GM18861 (cell line): ENCODE data around the gene ZMYM1.
"Not testable (repeated sequence)": the region's sequence is repeated elsewhere in the genome, so short reads cannot be mapped to it uniquely, and the experiment has no call there.

ENCODE experiments used
- ATAC-seq: cut with Tn5 transposase; IDR thresholded peaks from one replicate; pipeline ENCODE4 v1.9.1; 2021; ENCODE audit not compliant: unreplicated experiment

Gene ZMYM1

GRCh38 chr1:35079003-35079930 lies at the start of gene ZMYM1:
Gene ZMYM1 (plus strand): TSS chr1:35079385. CDS start chr1:35093988, 14,603 bp downstream.
- ATAC-seq: peak; percentile 73

- ATAC-seq: no peak
Observed at GRCh38 chr1:35029761-35030160, 49.4 kb upstream of the ZMYM1 start.

- no peak for ATAC-seq
Observed at GRCh38 chr1:35030338-35030737, 48.8 kb upstream of the ZMYM1 start.

- ATAC-seq: peak; percentile 26
Observed at GRCh38 chr1:35030756-35031446, 48.3 kb upstream of the ZMYM1 start.

GRCh38 chr1:35032384-35032739 lies 46.8 kb upstream of the ZMYM1 start:
- no peak for ATAC-seq

GRCh38 chr1:35033346-35033745 lies 45.8 kb upstream of the ZMYM1 start:
- ATAC-seq: no peak

- ATAC-seq: no peak
Observed at GRCh38 chr1:35036621-35037020, 42.6 kb upstream of the ZMYM1 start.

- no peak for ATAC-seq
Observed at GRCh38 chr1:35037206-35037605, 42.0 kb upstream of the ZMYM1 start.

GRCh38 chr1:35038723-35039122 lies 40.5 kb upstream of the ZMYM1 start:
- ATAC-seq: no peak

GRCh38 chr1:35043498-35043897 lies 35.7 kb upstream of the ZMYM1 start:
- no peak for ATAC-seq

GRCh38 chr1:35044431-35044830 lies 34.8 kb upstream of the ZMYM1 start:
- no peak for ATAC-seq

GRCh38 chr1:35046730-35047129 lies 32.5 kb upstream of the ZMYM1 start:
- no peak for ATAC-seq

GRCh38 chr1:35047188-35047858 lies 31.9 kb upstream of the ZMYM1 start:
- ATAC-seq: no peak

- ATAC-seq: no peak
Observed at GRCh38 chr1:35049116-35049515, 30.1 kb upstream of the ZMYM1 start.

- no peak for ATAC-seq
Observed at GRCh38 chr1:35053433-35053832, 25.8 kb upstream of the ZMYM1 start.

GRCh38 chr1:35054282-35054681 lies 24.9 kb upstream of the ZMYM1 start:
- not testable (repeated sequence) for ATAC-seq

GRCh38 chr1:35058321-35058720 lies 20.9 kb upstream of the ZMYM1 start:
- ATAC-seq: not testable (repeated sequence)

GRCh38 chr1:35058988-35059387 lies 20.2 kb upstream of the ZMYM1 start:
- no peak for ATAC-seq

GRCh38 chr1:35062518-35063196 lies 16.5 kb upstream of the ZMYM1 start:
- no peak for ATAC-seq

GRCh38 chr1:35064265-35064664 lies 14.9 kb upstream of the ZMYM1 start:
- ATAC-seq: no peak

- no peak for ATAC-seq
Observed at GRCh38 chr1:35069746-35070145, 9.4 kb upstream of the ZMYM1 start.
